HFF-Myc (cell line): Measurements from ENCODE around the gene EPB41L4A.
"Not testable (repeated sequence)": the region's sequence is repeated elsewhere in the genome, so short reads cannot be mapped to it uniquely, and the experiment has no call there.

Experiments used
- DNase-seq: peaks from one replicate; pipeline ENCODE4 v3.0.0-alpha.2; 2011; ENCODE audit warnings: low read depth; ENCODE audit errors: extremely low read depth
- H3K4me3 ChIP-seq: replicated peaks from 2 replicates; pipeline ENCODE4 v1.5.1; 2011; ENCODE audit warnings: low read depth, mild to moderate bottlenecking, control low read depth, low read length
- TF ChIP-seq, protein P1 (sequence below): IDR thresholded peaks from 2 replicates; pipeline ENCODE4 v1.5.1; 2012; ENCODE audit warnings: mild to moderate bottlenecking, low read depth, low read length, control low read depth; ENCODE audit errors: missing control alignments

Gene EPB41L4A

DNA sequence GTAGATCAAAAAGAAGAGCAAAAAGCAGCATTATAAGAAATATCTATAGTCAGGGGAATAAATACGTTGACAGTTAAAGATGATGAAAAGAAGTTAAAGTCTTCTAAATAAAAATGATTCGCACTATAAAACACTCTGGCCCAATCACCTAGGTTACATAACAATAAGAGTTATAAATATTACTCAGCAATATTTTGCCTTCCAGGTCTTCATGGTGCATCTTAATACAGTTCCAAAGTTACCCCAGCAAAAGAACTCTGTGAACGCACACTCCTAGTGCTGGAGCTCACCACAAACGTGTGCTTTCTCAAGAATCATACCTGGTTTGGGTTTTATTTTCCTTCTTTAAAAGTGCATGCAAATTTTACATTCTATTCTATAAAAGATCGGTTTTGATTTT lies 44.7 kb downstream of the EPB41L4A start:
- TF ChIP-seq, protein P1, sequence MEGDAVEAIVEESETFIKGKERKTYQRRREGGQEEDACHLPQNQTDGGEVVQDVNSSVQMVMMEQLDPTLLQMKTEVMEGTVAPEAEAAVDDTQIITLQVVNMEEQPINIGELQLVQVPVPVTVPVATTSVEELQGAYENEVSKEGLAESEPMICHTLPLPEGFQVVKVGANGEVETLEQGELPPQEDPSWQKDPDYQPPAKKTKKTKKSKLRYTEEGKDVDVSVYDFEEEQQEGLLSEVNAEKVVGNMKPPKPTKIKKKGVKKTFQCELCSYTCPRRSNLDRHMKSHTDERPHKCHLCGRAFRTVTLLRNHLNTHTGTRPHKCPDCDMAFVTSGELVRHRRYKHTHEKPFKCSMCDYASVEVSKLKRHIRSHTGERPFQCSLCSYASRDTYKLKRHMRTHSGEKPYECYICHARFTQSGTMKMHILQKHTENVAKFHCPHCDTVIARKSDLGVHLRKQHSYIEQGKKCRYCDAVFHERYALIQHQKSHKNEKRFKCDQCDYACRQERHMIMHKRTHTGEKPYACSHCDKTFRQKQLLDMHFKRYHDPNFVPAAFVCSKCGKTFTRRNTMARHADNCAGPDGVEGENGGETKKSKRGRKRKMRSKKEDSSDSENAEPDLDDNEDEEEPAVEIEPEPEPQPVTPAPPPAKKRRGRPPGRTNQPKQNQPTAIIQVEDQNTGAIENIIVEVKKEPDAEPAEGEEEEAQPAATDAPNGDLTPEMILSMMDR: no peak
- H3K4me3 ChIP-seq: no peak overlapping the region
- no peak for DNase-seq

DNA sequence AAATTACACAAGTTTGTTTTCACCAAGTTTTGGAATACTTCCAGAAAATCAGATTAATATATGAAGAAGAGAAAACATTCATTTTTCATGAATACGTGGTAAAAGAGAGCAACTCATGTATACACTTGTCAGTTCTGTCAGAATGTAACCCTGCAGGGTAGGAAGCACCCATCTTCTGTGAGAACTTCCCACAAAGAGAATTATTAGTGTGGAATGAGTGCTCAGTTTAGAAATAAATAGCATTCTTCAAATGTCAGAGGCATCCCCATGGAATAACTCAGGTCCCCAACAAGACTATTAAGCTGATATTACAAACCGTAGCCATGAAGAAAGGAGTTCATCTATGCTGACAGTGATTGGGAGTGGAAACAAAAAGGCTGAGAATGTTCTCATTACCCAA lies 45.2 kb downstream of the EPB41L4A start:
- no peak overlapping the region for H3K4me3 ChIP-seq
- DNase-seq: no peak
- TF ChIP-seq, protein P1: no peak

DNA sequence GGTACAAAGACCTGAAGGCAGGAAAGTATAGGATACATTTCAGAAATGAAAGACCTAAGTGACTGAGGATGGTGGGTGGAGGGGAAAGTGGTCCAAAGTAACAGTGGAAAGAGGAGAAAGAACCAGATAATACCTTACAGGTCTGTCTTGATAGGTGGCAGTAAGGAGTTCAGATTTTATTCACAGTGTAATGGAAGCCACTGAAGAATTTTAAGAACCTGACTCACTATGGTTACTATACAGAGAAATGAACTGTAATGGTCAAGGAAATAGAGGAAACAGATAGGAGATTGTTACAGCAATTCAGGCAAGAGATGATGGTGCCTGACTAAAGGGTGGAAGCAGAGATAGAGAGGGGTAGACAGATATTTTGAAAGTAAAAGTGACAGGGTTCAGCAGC lies 46.5 kb downstream of the EPB41L4A start:
- DNase-seq: no peak

DNA sequence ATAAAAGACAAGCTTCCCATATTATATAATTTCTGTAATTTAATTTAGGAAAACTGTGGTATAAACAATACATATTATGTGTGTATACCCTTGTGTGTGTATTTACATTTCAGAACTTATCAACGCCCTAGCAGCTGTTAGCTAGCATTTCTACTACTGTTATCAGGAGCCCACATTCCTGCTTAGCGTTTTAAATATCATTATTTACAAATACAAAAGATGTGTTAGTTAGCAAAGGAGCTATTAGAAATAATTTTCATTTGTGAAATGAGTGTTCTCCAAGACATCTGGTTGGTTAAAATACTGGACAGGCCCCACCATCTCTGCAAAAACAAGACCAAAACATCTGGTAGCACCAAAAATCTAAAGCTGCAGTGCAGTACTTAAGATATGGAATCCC lies 48.0 kb downstream of the EPB41L4A start:
- TF ChIP-seq, protein P1: no peak
- DNase-seq: no peak

More for the DNA sequence above, 46.5 kb downstream of the EPB41L4A start:
- no peak overlapping the region for H3K4me3 ChIP-seq
- TF ChIP-seq, protein P1: no peak

DNA sequence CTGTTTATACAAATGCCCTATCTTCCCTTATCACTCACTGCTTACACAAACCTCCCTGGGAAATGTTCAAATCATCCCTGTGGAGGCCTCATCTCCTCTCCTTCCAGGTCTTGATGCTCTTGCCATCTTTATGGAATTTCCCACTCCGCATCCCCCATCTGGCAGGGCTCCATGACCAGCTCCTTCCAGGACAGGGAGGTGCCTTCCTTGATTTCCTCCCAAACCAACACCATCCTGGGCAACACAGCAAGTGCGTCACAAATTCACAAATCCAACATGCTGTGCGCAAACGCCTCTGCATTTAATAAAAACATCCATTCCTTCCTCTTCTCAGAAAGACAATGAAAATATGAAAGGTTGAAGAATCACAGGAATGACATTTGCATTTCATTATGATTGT lies 51.7 kb downstream of the EPB41L4A start:
- TF ChIP-seq, protein P1: no peak
- DNase-seq: no peak
- H3K4me3 ChIP-seq: no peak overlapping the region

More for the DNA sequence above, 48.0 kb downstream of the EPB41L4A start:
- H3K4me3 ChIP-seq: no peak overlapping the region

DNA sequence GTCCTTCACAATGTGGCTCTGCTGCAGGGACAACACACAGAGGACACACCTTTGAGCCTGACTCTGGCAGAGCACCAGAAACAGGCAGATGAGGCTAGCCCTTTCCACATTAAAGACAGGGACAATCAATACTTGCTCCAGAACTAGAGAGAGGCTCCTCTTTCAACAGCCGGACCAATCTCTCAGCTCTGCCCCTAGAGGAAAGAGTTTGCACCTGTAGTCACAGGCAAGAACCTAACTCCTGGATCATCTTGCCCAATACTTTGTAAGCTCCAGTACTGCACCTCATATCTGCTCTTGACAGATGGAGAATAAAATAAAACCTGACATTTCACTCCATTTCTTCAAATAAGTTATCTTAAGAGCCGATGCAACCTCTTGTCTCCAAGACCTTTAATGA lies 52.1 kb downstream of the EPB41L4A start:
- TF ChIP-seq, protein P1: peak; percentile 41
- H3K4me3 ChIP-seq: no peak overlapping the region
- DNase-seq: no peak

DNA sequence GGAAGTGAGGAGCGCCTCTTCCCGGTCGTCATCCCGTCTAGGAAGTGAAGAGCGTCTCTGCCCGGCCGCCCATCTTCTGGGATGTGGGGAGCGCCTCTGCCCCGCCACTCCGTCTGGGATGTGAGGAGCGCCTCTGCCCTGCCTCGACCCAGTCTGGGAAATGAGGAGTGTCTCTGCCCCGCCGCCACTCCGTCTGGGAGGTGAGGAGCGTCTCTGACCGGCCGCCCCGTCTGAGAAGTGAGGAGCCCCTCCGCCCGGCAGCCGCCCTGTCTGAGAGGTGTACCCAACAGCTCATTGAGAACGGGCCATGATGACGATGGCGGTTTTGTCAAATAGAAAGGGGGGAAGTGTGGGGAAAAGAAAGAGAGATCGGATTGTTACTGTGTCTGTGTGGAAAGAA lies 58.3 kb downstream of the EPB41L4A start:
- not testable (repeated sequence) for DNase-seq, H3K4me3 ChIP-seq
